ENCODE data around the gene FRMPD2.

DNA sequence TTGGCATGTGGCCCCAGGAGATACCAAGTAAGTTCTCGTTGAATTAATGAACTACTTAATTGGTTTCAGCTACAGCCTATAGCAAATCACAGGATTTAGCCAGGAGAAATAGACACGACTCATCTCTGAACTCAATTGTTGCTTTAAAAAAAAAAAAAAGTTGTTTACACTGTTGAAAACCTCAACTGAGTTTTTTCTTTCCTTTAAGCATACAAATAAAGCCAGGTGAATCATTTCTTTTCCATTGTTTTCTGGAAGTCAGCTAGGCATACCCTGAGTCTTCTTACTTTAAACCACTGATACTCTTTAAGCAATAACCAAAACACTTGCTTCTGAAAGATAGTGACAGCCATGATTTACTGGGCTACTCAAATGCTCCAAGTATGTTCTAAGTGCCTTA, 755 bp downstream of the FRMPD2 start:
- TF ChIP-seq, protein P1, sequence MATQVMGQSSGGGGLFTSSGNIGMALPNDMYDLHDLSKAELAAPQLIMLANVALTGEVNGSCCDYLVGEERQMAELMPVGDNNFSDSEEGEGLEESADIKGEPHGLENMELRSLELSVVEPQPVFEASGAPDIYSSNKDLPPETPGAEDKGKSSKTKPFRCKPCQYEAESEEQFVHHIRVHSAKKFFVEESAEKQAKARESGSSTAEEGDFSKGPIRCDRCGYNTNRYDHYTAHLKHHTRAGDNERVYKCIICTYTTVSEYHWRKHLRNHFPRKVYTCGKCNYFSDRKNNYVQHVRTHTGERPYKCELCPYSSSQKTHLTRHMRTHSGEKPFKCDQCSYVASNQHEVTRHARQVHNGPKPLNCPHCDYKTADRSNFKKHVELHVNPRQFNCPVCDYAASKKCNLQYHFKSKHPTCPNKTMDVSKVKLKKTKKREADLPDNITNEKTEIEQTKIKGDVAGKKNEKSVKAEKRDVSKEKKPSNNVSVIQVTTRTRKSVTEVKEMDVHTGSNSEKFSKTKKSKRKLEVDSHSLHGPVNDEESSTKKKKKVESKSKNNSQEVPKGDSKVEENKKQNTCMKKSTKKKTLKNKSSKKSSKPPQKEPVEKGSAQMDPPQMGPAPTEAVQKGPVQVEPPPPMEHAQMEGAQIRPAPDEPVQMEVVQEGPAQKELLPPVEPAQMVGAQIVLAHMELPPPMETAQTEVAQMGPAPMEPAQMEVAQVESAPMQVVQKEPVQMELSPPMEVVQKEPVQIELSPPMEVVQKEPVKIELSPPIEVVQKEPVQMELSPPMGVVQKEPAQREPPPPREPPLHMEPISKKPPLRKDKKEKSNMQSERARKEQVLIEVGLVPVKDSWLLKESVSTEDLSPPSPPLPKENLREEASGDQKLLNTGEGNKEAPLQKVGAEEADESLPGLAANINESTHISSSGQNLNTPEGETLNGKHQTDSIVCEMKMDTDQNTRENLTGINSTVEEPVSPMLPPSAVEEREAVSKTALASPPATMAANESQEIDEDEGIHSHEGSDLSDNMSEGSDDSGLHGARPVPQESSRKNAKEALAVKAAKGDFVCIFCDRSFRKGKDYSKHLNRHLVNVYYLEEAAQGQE (IDR thresholded peaks at IDR 0.05; ENCODE audit: insufficient read depth in 1 of 2, low read depth in 2 of 2, low read length in 2 of 2), result no peak
- TF ChIP-seq TAF1 (IDR thresholded peaks at IDR 0.05; ENCODE audit: borderline replicate concordance, insufficient read depth, low read length) (no peak), POLR2AphosphoS5 (IDR thresholded peaks at IDR 0.05; ENCODE audit: low read depth, low read length) (no peak), SIN3A (IDR thresholded peaks at IDR 0.05; ENCODE audit: borderline replicate concordance, insufficient read depth, low read length) (no peak)

Measured in PFSK-1 (cell line).